Stomach (tissue), 9 donors: Measurements from ENCODE around the gene OTOGL. TPM values are rescaled to one million over a fixed set of nuclear protein-coding genes. Genes with fewer than 3 reads are reported as not detected.

Experiments
- DNase-seq, 2 donors: peaks; one replicate each; pipeline versions ENCODE4 v3.0.0 to v3.0.0-alpha.2; 2013 to 2019
- H3K27ac ChIP-seq, 5 donors: fragments of 200-600 bp in 4 of 5; sonication (generic) in 4 of 5; one replicate each; pipeline ENCODE4 v1.5.1; 2013 to 2019; ENCODE audit warnings: mild to moderate bottlenecking in 1 of 5, moderate library complexity in 1 of 5
- H3K27me3 ChIP-seq, 3 donors: fragments of 200-600 bp; sonication (generic); one replicate each; pipeline ENCODE4 v1.5.1; 2017 to 2019; ENCODE audit warnings: mixed run types in 1 of 3
- H3K36me3 ChIP-seq, 4 donors: fragments of 200-600 bp; sonication (generic); 1 replicate in 3 of 4; 2 replicates in 1 of 4; pipeline ENCODE4 v1.5.1; 2016 to 2019
- H3K4me1 ChIP-seq, 4 donors: fragments of 200-600 bp; sonication (generic); one replicate each; pipeline ENCODE4 v1.5.1; 2016 to 2019
- H3K4me3 ChIP-seq, 4 donors: fragments of 200-600 bp; sonication (generic) in 3 of 4; one replicate each; pipeline ENCODE4 v1.5.1; 2016 to 2019; ENCODE audit warnings: mild to moderate bottlenecking in 1 of 4
- H3K9me3 ChIP-seq, 4 donors: fragments of 200-600 bp; sonication (generic); one replicate each; pipeline ENCODE4 v1.5.1; 2016 to 2019
- EP300 ChIP-seq: sonication (generic); formaldehyde crosslinking; IDR thresholded peaks from one replicate; pipeline ENCODE4 v1.6.1; 2017; ENCODE audit warnings: antibody characterized with exemption
- POLR2A ChIP-seq, 4 donors: fragments of 450-650 bp; IDR thresholded peaks; one replicate each; pipeline ENCODE4 v1.6.1; 2016; ENCODE audit warnings: antibody characterized with exemption in 4 of 4, control low read depth in 2 of 4, mild to moderate bottlenecking in 1 of 4, moderate library complexity in 1 of 4
- POLR2AphosphoS5 ChIP-seq, 3 donors: sonication (generic); formaldehyde crosslinking; IDR thresholded peaks; one replicate each; pipeline ENCODE4 v1.6.1; 2016; ENCODE audit warnings: antibody characterized with exemption in 3 of 3
- WGBS, 5 donors: extraction: QIAGEN DNeasy Blood & Tissue Kit in 3 of 5; methylation state at CpG; one replicate each; pipeline versions ENCODE4 v1.1.5 to v1.1.7; 2013 to 2018; 5-methylcytosine and 5-hydroxymethylcytosine counted together
- intact Hi-C: fragments of 100-400 bp; cut with DNase I; formaldehyde crosslinking; loops from one replicate; pipeline ENCODE4 v1.15.1; 2023; ENCODE audit warnings: low total_unique reads
- polyA plus RNA-seq, 3 donors: library from polyadenylated mRNA; stranded (reverse); fragments of 200-250 nt; gene quantifications; one replicate each; pipeline ENCODE4 v1.2.3, GENCODE V29; 2013
- total RNA-seq, 5 donors: library from RNA; depleted of rRNA; stranded (reverse); fragments of >200 nt; gene quantifications; one replicate each; pipeline versions ENCODE4 v1.1.0 to v1.2.3, GENCODE V29; 2014 to 2016
- TF ChIP-seq, protein P1 (sequence below), 7 experiments: fragments of 450-650 bp in 4 of 7; fragments of 200-600 bp in 3 of 7; sonication (generic) in 3 of 7; IDR thresholded peaks; one replicate each; pipeline ENCODE4 v1.5.1; 2016 to 2019; ENCODE audit warnings: antibody characterized with exemption in 7 of 7, control low read depth in 2 of 7, mild to moderate bottlenecking in 1 of 7
- donor health status: healthy with polysubstance abuse.
- donor health status: Bipolar disorder and iron deficiency.
- donor health status: healthy.

The OTOGL gene
- total and polyA plus RNA-seq, 8 donors = 0.58 to 1.7 (median 0.99) TPM; not detected in 4

DNA sequence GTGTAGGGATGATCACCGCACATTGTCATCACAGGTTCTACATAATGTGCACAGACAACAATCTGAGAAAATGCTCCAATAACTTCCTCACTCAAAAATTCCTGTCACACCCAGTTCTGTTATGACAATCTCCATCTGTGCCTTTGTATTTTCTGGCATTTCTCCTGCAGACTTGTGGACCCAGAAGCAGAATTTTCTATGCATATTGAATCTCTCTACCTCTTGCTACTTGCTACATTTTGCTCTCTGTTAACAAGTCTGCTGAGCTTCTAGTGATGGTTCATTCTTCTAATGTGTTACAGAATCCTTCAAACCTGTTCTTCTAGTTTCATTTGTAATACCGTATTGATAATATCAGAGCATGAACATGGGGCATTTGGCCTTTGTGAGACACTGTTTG is 216.9 kb downstream of the OTOGL start:
- TF ChIP-seq POLR2A (IDR thresholded peaks at IDR 0.05) (no peak), EP300 (no peak), POLR2AphosphoS5 (IDR thresholded peaks at IDR 0.05) (no peak)
- TF ChIP-seq, protein P1, sequence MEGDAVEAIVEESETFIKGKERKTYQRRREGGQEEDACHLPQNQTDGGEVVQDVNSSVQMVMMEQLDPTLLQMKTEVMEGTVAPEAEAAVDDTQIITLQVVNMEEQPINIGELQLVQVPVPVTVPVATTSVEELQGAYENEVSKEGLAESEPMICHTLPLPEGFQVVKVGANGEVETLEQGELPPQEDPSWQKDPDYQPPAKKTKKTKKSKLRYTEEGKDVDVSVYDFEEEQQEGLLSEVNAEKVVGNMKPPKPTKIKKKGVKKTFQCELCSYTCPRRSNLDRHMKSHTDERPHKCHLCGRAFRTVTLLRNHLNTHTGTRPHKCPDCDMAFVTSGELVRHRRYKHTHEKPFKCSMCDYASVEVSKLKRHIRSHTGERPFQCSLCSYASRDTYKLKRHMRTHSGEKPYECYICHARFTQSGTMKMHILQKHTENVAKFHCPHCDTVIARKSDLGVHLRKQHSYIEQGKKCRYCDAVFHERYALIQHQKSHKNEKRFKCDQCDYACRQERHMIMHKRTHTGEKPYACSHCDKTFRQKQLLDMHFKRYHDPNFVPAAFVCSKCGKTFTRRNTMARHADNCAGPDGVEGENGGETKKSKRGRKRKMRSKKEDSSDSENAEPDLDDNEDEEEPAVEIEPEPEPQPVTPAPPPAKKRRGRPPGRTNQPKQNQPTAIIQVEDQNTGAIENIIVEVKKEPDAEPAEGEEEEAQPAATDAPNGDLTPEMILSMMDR (IDR thresholded peaks at IDR 0.05) = no peak
- 54 to 78% (median 58%) methylated on average over 2 of the region's 2 CpGs for WGBS, 5 donors
- Histone ChIP-seq H3K4me1 (no peaks in the 10 kb centered on the region), H3K9me3 (no peaks in the 10 kb centered on the region), H3K27ac (no peak overlapping the region), H3K4me3 (no peak overlapping the region), H3K36me3 (no peaks in the 10 kb centered on the region), H3K27me3 (no peaks in the 10 kb centered on the region)
- intact Hi-C loops = no loop called here
- DNase-seq = no peak

- intact Hi-C loops = no loop called here
- no peaks in the 10 kb centered on the region for H3K27me3 ChIP-seq
- H3K9me3 ChIP-seq = no peaks in the 10 kb centered on the region
- no peaks in the 10 kb centered on the region for H3K36me3 ChIP-seq
- DNase-seq = no peak
- no peaks in the 10 kb centered on the region for H3K4me1 ChIP-seq
- TF ChIP-seq EP300 (no peak), POLR2AphosphoS5 (IDR thresholded peaks at IDR 0.05) (no peak), POLR2A (IDR thresholded peaks at IDR 0.05) (no peak)
- TF ChIP-seq, protein P1 (IDR thresholded peaks at IDR 0.05) = no peak
- H3K27ac ChIP-seq = no peak overlapping the region
- no peak overlapping the region for H3K4me3 ChIP-seq
These were observed 218.0 kb downstream of the OTOGL start for GRCh38 chr12:80317307-80317706.

- Histone ChIP-seq H3K9me3 (no peaks in the 10 kb centered on the region), H3K27me3 (no peaks in the 10 kb centered on the region), H3K4me3 (no peak overlapping the region), H3K4me1 (no peaks in the 10 kb centered on the region), H3K27ac (no peak overlapping the region), H3K36me3 (no peaks in the 10 kb centered on the region)
- no peak for TF ChIP-seq POLR2A (IDR thresholded peaks at IDR 0.05)
- TF ChIP-seq, protein P1 (IDR thresholded peaks at IDR 0.05) = no peak
- no peak for TF ChIP-seq EP300
- TF ChIP-seq POLR2AphosphoS5 (IDR thresholded peaks at IDR 0.05) = no peak
- no peak for DNase-seq
- WGBS, 5 donors = 0 to 23% (median 0%) methylated on average over 1 of the region's 1 CpG
- intact Hi-C loops = no loop called here
These were observed 218.6 kb downstream of the OTOGL start for GRCh38 chr12:80317899-80318298.

- H3K9me3 ChIP-seq = no peaks in the 10 kb centered on the region
- H3K4me1 ChIP-seq = no peaks in the 10 kb centered on the region
- no peaks in the 10 kb centered on the region for H3K36me3 ChIP-seq
- TF ChIP-seq POLR2A (IDR thresholded peaks at IDR 0.05) (no peak), EP300 (no peak), POLR2AphosphoS5 (IDR thresholded peaks at IDR 0.05) (no peak)
- TF ChIP-seq, protein P1 (IDR thresholded peaks at IDR 0.05) = no peak
- H3K4me3 ChIP-seq = no peak overlapping the region
- intact Hi-C loops = no loop called here
- no peak overlapping the region for H3K27ac ChIP-seq
- no peak for DNase-seq
- WGBS, 5 donors = 73 to 83% (median 76%) methylated on average over 2 of the region's 2 CpGs
- H3K27me3 ChIP-seq = no peaks in the 10 kb centered on the region
These were observed 220.9 kb downstream of the OTOGL start for GRCh38 chr12:80320121-80320678.
